Measurements from ENCODE around the gene CKS1B.

The CKS1B gene

DNA sequence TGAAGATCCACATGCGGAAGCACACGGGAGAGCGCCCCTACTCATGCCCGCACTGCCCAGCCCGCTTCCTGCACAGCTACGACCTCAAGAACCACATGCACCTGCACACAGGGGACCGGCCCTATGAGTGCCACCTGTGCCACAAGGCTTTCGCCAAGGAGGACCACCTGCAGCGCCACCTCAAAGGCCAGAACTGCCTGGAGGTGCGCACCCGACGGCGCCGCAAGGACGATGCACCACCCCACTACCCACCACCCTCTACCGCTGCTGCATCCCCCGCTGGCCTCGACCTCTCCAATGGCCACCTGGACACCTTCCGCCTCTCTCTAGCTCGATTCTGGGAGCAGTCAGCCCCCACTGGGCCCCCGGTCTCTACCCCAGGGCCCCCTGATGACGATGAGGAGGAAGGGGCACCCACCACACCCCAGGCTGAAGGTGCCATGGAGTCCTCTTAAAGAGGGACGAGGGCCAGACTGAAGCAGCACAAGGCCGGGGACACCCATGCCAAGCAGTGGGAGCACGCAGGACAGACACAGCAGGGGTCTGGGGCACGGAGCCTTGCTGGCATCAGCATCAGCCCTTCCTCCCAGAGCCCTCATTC lies 41.9 kb downstream of the CKS1B start:
- DNase-seq = no peak

DNA sequence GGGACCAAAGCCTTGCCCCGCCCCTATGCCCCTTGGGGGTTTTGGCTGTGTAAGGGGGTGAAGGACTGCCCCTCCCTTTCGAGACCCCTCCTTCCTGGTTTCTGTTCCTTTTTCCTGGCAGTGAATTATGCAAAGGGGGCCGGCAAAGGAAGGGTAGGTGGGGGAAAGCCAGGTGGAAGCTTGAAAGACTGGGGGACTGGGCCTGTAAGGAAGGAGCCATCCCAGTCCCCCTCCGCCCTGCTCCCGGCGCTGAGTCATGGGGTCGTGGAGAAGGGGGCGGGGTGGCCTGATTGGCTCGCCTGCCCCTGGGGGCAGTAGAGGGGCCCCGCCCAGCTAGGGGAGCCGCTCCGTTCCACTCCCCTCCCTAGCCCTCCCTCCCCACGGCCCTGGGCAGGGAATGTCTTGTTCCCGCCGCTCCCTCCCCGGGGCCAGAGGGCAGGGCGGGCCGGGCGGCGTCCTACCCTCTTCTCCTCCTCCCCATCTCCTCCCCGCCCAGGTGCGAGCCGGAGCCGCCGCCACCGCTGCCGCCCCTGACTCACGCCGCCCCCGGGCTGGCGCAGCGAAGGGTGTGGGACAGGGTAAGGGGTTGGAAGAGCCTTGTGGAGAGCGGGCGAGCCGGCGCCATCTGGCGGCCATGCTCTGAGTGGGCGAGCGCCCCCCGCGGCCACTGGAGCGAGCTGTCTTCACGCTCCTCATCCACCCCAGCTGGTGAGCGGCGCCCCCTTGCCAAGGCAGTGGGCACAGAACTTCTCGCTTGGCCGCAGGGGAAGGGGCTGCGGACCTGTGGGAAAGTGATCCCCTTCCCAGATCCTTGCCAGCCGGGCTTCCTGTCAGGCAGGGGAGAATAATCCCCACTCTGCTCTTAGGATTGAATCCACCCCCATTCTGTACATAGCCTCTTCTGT lies 42.8 kb downstream of the CKS1B start:
- peak; percentile 32 to 62 for DNase-seq

DNA sequence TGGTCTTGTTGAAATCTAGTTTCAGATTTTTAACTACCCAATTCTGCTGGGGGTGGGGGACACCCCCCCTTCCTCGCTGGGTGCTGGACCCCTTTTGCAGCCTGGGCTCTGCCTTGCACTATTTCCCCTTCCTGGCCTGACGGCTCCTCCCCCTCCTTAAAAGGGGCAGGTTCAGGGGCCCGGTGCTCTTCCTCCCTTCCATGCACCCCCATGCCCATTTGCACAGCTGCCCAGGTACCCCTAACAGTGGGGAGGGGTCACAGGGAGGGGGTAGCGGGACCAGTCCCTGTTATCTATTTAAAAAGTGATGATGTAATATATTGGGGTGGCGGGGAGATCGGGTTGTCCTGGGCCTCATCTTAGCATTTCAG lies 43.5 kb downstream of the CKS1B start:
- DNase-seq = no peak

- DNase-seq = no peak
Observed at GRCh38 chr1:155018617-155019348, 44.3 kb downstream of the CKS1B start.

DNA sequence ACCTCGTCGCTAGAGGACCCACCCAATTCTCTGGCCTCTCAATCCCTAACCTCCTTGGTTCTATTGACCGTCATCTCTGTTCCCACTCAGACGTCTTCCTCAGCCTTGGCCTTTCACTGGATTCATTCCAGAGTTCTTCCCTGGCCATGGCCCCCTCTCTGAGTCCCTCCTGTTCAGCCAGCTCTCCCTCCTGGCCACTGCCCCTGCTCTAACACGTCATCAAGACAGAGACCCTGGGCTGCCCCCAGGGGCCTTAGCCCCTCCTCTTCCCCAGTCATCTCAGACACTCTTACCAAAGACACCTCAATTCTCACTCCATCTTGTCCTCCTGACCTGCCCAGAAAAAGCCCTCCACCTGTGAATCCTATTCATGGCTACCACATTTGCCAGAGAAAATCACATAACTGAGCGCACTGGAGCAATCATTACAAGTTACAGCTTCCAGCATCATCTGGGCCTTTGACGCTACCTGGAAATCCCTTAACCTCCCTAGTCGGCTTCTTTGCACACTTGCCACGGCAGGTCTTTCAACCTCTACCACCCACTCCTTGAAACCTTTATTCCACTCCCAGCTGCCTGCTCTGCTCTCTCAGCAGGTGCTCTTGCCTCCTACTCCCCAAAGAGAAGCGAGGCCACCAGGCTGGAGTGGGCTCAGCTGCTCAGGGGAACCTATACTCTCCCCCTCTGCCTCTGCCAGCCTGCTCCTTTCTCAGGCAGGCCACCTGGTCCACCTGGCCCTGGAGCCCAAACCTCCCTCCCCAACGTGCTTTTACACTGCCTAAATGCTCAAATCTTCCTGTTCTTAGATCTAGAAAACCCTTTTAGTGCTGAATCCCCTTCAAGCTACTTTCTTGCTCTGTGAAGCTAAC lies 45.1 kb downstream of the CKS1B start:
- no peak for DNase-seq

- no peak for DNase-seq
Observed at GRCh38 chr1:155022136-155022926, 47.9 kb downstream of the CKS1B start.

DNA sequence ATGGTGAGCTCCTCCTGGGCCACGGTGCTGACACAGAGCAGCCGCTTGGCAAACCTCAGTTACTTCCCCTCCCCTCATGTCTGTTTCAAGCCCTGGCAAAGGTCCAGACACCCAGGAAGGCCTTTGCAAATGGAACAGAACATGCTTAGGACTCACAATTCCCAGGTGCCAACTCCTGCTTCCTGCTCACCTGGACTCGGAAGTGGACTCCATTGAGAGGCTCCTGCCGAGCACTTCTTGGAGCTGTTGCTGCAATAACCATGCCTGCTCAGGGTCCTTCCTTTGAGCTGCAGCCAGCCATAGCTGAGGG lies 48.4 kb downstream of the CKS1B start:
- no peak for DNase-seq

- DNase-seq = no peak
Observed at GRCh38 chr1:155023627-155024026, 49.1 kb downstream of the CKS1B start.

DNA sequence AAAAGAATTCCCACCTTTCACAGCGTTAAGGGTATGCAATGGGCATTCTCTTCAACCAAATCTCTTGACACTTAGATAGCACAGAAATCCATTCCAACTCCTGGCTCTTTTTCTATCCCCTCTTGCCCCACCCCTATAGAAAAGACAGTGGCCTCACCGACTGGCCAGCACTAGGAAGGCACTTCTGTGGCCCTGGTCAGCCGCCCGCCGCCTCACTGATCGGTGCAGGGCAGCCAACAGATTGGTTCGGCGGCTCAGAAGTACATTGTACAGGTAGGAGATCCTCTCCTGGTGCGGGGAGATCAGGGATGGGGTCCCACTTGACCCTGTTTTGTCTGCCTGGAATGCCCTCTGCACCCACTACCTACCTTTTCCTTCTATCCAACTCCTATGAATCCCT lies 49.8 kb downstream of the CKS1B start:
- DNase-seq = no peak

GRCh38 chr1:155026154-155026553 lies 51.7 kb downstream of the CKS1B start:
- DNase-seq = no peak

DNA sequence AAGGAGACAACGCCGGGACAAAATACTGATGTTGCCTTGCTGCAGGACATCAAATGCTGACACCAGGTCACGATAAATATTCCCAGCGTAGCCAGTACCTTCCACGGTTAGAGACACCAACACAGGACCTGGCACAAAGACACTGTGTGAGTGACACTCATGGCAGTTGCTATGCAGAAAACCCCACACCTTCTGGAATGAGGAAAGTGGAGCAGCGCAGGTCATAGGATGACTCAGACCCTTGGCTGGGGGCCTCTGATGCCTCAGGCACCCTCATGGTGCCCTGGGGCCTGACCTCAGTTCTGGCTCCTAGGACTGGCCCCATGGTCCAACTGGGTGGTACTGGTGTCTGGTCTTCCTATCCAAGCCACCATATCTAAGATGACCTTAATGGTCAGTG lies 52.1 kb downstream of the CKS1B start:
- DNase-seq = no peak
